Endothelial cell (in vitro differentiated cells): ENCODE data around the gene ZNF140. TPM values are rescaled to one million over a fixed set of nuclear protein-coding genes. Genes with fewer than 3 reads are reported as not detected.

ENCODE experiments used
- DNase-seq: peaks from one replicate; pipeline ENCODE4 v3.0.0; 2021; ENCODE audit warnings: low spot score
- H3K27ac Mint-ChIP-seq: one replicate; pipeline ENCODE4 v1.8.0; 2021; ENCODE audit warnings: mixed read lengths, inconsistent platforms; ENCODE audit not compliant: unreplicated experiment
- H3K27me3 Mint-ChIP-seq: one replicate; pipeline ENCODE4 v1.8.0; 2021; ENCODE audit warnings: mild to moderate bottlenecking, moderate library complexity, mixed read lengths, inconsistent platforms; ENCODE audit not compliant: unreplicated experiment
- H3K36me3 Mint-ChIP-seq: one replicate; pipeline ENCODE4 v1.8.0; 2021; ENCODE audit warnings: mild to moderate bottlenecking, low read depth, mixed read lengths, inconsistent platforms; ENCODE audit not compliant: unreplicated experiment
- H3K4me1 Mint-ChIP-seq: one replicate; pipeline ENCODE4 v1.8.0; 2021; ENCODE audit warnings: mild to moderate bottlenecking, mixed read lengths, inconsistent platforms; ENCODE audit not compliant: unreplicated experiment
- H3K4me3 Mint-ChIP-seq: one replicate; pipeline ENCODE4 v1.8.0; 2021; ENCODE audit warnings: mild to moderate bottlenecking, mixed read lengths, inconsistent platforms; ENCODE audit not compliant: unreplicated experiment
- H3K9me3 Mint-ChIP-seq: one replicate; pipeline ENCODE4 v1.8.0; 2021; ENCODE audit warnings: mixed read lengths, inconsistent platforms; ENCODE audit not compliant: unreplicated experiment
- total RNA-seq: library from RNA; stranded (reverse); fragmentation: NEBNext Ultra II Directional; extraction: Animal tissue kit (Norgen Biotek cat#: 25700); gene quantifications from one replicate; pipeline ENCODE4 v1.2.1, GENCODE V29; 2021; ENCODE audit not compliant: unreplicated experiment
- TF ChIP-seq, protein P1 (sequence below): fragments of 200-600 bp; sonication (generic); IDR thresholded peaks from one replicate; pipeline ENCODE4 v1.5.0; 2021; ENCODE audit warnings: antibody characterized with exemption; ENCODE audit not compliant: unreplicated experiment

ZNF140 gene
- total RNA-seq, 1 donor from 2014 or later = 19.3 TPM

DNA sequence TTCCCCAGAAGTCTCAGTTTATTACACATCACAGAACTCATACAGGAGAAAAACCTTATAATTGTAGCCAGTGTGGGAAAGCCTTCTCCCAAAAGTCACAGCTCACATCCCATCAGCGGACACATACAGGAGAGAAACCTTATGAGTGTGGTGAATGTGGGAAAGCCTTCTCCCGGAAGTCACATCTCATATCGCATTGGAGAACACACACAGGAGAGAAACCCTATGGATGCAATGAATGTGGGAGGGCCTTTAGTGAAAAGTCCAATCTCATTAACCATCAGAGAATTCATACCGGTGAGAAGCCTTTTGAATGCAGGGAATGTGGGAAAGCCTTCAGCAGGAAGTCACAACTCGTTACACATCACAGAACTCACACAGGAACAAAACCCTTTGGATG, 23.3 kb upstream of the ZNF140 start:
- no peaks in the 10 kb centered on the region for H3K4me1 Mint-ChIP-seq
- peaks cover 60% of the 10 kb centered on the region for H3K9me3 Mint-ChIP-seq
- TF ChIP-seq, protein P1, sequence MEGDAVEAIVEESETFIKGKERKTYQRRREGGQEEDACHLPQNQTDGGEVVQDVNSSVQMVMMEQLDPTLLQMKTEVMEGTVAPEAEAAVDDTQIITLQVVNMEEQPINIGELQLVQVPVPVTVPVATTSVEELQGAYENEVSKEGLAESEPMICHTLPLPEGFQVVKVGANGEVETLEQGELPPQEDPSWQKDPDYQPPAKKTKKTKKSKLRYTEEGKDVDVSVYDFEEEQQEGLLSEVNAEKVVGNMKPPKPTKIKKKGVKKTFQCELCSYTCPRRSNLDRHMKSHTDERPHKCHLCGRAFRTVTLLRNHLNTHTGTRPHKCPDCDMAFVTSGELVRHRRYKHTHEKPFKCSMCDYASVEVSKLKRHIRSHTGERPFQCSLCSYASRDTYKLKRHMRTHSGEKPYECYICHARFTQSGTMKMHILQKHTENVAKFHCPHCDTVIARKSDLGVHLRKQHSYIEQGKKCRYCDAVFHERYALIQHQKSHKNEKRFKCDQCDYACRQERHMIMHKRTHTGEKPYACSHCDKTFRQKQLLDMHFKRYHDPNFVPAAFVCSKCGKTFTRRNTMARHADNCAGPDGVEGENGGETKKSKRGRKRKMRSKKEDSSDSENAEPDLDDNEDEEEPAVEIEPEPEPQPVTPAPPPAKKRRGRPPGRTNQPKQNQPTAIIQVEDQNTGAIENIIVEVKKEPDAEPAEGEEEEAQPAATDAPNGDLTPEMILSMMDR = no peak
- peak overlapping the region; percentile 74 for H3K4me3 Mint-ChIP-seq
- no peak overlapping the region for H3K27ac Mint-ChIP-seq
- peaks cover 6% of the 10 kb centered on the region for H3K27me3 Mint-ChIP-seq
- DNase-seq = no peak
- peaks cover 82% of the 10 kb centered on the region for H3K36me3 Mint-ChIP-seq

DNA sequence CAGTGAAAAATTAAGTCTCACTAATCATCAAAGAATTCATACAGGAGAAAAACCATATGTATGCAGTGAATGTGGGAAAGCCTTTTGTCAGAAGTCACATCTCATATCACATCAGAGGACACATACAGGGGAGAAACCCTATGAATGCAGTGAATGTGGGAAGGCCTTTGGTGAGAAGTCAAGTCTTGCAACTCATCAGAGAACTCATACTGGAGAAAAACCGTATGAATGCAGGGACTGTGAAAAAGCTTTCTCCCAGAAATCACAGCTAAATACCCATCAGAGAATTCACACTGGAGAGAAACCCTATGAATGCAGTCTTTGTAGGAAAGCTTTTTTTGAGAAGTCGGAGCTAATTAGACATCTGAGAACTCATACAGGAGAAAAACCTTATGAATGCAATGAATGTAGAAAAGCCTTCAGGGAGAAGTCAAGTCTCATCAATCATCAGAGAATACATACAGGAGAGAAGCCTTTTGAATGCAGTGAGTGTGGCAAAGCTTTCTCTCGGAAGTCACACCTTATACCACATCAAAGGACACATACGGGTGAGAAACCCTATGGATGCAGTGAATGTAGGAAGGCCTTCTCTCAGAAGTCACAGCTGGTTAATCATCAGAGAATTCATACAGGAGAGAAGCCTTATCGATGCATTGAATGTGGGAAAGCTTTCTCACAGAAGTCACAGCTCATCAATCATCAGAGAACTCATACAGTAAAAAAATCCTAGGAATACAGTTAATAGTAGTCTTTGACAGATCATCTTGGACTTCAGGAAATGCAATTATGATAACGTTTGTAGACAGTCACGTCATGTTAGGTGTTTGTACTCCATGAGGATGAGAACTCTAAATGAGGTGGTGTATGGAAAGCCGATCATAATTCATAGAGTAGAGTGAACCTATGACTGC, 22.3 kb upstream of the ZNF140 start:
- no peak overlapping the region for H3K27ac Mint-ChIP-seq
- H3K4me1 Mint-ChIP-seq = no peaks in the 10 kb centered on the region
- peaks cover 60% of the 10 kb centered on the region for H3K9me3 Mint-ChIP-seq
- DNase-seq = no peak
- H3K27me3 Mint-ChIP-seq = peaks cover 6% of the 10 kb centered on the region
- H3K36me3 Mint-ChIP-seq = peaks cover 82% of the 10 kb centered on the region
- TF ChIP-seq, protein P1 = no peak
- peak overlapping the region; percentile 74 for H3K4me3 Mint-ChIP-seq

DNA sequence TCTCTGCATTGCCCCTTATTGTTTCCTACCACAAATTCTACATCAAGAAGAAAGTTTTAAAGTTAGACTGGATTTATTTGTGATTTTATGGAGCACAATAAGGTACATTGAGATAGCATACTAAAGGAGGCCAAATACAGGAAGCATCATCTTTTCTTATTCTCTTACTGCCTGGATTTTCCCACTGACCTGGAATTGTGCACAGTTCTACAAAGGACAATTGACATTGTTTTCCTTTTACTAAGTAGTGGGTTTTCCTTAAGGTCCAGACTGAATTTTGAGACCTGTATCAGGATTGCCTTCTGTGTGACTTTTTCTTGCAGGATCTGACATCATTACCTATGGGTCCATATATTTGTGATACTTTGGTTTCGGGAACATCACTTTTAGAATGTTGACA, 18.8 kb upstream of the ZNF140 start:
- no peak overlapping the region for H3K27ac Mint-ChIP-seq
- no peaks in the 10 kb centered on the region for H3K4me1 Mint-ChIP-seq
- peaks cover 8% of the 10 kb centered on the region for H3K27me3 Mint-ChIP-seq
- TF ChIP-seq, protein P1 = no peak
- H3K36me3 Mint-ChIP-seq = peaks cover 77% of the 10 kb centered on the region
- no peak for DNase-seq
- H3K4me3 Mint-ChIP-seq = peak overlapping the region; percentile 51
- peaks cover 65% of the 10 kb centered on the region for H3K9me3 Mint-ChIP-seq

DNA sequence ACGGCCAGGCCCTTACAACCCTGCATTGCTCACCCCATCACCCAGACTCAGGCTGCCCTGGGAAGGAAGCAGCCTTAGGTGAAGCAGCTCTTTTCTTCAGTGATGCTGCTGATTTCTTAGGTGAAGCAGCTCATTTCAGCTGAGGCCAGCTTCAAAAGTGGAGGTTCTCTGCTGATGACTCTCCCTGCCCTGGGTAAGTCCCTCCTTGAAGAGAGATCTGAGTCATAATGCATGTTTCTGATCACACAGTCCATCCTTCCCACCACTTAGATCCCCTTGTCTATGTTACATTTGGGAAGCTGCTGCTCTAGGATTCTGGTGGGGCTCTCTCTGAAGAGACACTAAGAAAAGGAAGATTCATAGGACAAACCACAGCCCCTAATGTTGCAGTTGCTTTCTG, 17.2 kb upstream of the ZNF140 start:
- no peak for DNase-seq
- H3K27me3 Mint-ChIP-seq = peaks cover 3% of the 10 kb centered on the region
- H3K4me1 Mint-ChIP-seq = no peaks in the 10 kb centered on the region
- TF ChIP-seq, protein P1 = no peak
- no peak overlapping the region for H3K27ac Mint-ChIP-seq
- H3K36me3 Mint-ChIP-seq = peaks cover 62% of the 10 kb centered on the region
- peaks cover 55% of the 10 kb centered on the region for H3K9me3 Mint-ChIP-seq
- peak overlapping the region; percentile 24 for H3K4me3 Mint-ChIP-seq

DNA sequence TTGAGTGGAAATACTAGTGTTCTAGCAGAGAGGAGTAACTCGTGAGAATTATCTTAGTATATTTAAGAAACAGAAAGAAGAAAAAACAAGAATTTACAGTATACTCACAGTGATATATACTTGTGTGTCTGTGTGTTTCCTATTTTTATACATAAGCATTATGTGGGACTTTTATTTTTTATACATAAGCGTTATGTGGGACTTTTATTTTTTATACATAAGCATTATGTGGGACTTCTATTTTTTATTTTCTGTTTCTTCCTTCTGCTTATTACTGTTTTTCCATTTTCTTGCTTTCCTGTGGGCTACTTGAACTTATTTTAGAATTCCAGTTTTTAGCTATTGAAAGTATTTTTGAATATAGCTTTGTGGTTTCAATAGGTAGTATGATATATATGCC, 6.9 kb upstream of the ZNF140 start:
- H3K4me1 Mint-ChIP-seq = no peaks in the 10 kb centered on the region
- H3K27ac Mint-ChIP-seq = no peak overlapping the region
- H3K36me3 Mint-ChIP-seq = peaks cover 22% of the 10 kb centered on the region
- H3K27me3 Mint-ChIP-seq = peaks cover 10% of the 10 kb centered on the region
- DNase-seq = no peak
- TF ChIP-seq, protein P1 = no peak
- H3K4me3 Mint-ChIP-seq = no peak overlapping the region
- peaks cover 26% of the 10 kb centered on the region for H3K9me3 Mint-ChIP-seq
